ENCODE results near the gene PPP2R5B.

The PPP2R5B gene

DNA sequence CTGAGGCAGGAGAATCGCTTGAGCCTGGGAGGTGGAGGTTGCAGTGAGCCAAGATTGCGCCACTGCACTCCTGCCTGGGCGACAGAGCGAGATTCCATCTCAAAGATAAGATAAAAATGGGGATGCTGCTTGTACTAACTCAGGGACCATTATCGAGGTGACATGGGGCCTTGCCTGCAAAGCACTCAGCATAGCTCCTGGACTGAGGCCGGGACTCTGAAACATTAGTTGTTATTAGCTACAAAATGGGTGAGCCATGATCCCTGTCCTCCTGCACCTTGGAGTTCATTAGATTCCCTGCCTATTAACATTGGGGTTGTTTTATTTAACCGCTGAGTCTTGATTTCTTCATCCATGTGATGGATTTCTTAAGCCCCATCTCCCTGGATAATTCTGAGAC, 5.1 kb downstream of the PPP2R5B start:
- Histone ChIP-seq H3K9ac (ENCODE audit: low read length) (no peak overlapping the region), H3K18ac (ENCODE audit: low read length) (no peak overlapping the region), H3K4me1 (ENCODE audit: control insufficient read depth in 1 of 2, insufficient read depth in 2 of 2, low read length in 2 of 2) (no peaks in the 10 kb centered on the region), H4K8ac (ENCODE audit: low read depth, low read length) (no peak overlapping the region), H3K79me1 (ENCODE audit: low read length) (peaks cover 4% of the 10 kb centered on the region), H3K14ac (ENCODE audit: low read length) (no peak overlapping the region), H2BK120ac (ENCODE audit: insufficient read depth, low read length, poor library complexity) (no peak overlapping the region), H3K4me3 (ENCODE audit: low read depth, low read length) (no peak overlapping the region), H4K91ac (ENCODE audit: low read depth, low read length) (no peak overlapping the region), H3K4me2 (ENCODE audit: low read length) (no peak overlapping the region), H2AFZ (ENCODE audit: insufficient read depth, low read length, poor library complexity) (no peak overlapping the region), H3K36me3 (ENCODE audit: control insufficient read depth in 1 of 2, insufficient read depth in 2 of 2, low read length in 2 of 2) (peaks cover 19 to 31% of the 10 kb centered on the region in 2 experiments), H2AK5ac (ENCODE audit: low read length) (no peak overlapping the region), H3K27ac (ENCODE audit: low read depth, low read length) (no peak overlapping the region), H4K12ac (ENCODE audit: low read depth, low read length) (no peak overlapping the region), H3K27me3 (ENCODE audit: insufficient read depth, low read length) (no peaks in the 10 kb centered on the region), H2BK5ac (ENCODE audit: low read depth, low read length, poor library complexity) (no peak overlapping the region), H3K79me2 (ENCODE audit: control insufficient read depth, insufficient read depth, low read length, poor library complexity) (peaks cover 3% of the 10 kb centered on the region), H3K4ac (ENCODE audit: low read depth, low read length) (no peak overlapping the region), H3K23ac (ENCODE audit: low read length) (no peak overlapping the region), H3K9me3 (ENCODE audit: insufficient read depth, low read depth, low read length) (no peaks in the 10 kb centered on the region), H2BK12ac (ENCODE audit: low read length) (no peak overlapping the region)
- no CpG with 5 or more reads among the region's 7 CpGs for WGBS (ENCODE audit: extremely low coverage, insufficient coverage, insufficient read length)
- DNase-seq = no peak

DNA sequence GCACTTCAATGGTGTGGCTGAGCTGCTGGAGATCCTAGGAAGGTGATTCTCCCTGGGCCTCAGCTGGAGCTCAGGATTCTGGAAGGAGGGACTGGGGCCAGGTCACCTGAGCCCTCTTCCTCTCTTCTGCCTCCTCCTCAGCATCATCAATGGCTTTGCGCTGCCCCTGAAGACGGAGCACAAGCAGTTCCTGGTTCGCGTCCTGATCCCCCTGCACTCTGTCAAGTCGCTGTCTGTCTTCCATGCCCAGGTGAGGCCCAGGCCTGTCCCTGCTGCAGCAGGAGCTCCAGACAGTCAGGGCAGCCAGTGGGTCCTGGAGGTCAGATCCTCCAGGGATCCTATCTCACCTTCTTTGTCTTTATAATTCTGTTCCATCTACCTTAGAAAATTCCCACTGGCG, 5.9 kb downstream of the PPP2R5B start:
- no peak overlapping the region for H4K12ac ChIP-seq (ENCODE audit: low read depth, low read length)
- H3K4me3 ChIP-seq (ENCODE audit: low read depth, low read length) = no peak overlapping the region
- no peak overlapping the region for H4K8ac ChIP-seq (ENCODE audit: low read depth, low read length)
- no peak overlapping the region for H3K4ac ChIP-seq (ENCODE audit: low read depth, low read length)
- H3K27me3 ChIP-seq (ENCODE audit: insufficient read depth, low read length) = no peaks in the 10 kb centered on the region
- no peaks in the 10 kb centered on the region for H3K9me3 ChIP-seq (ENCODE audit: insufficient read depth, low read depth, low read length)
- no peak overlapping the region for H2BK120ac ChIP-seq (ENCODE audit: insufficient read depth, low read length, poor library complexity)
- peaks cover 0 to 2% of the 10 kb centered on the region in 2 experiments for H3K4me1 ChIP-seq (ENCODE audit: control insufficient read depth in 1 of 2, insufficient read depth in 2 of 2, low read length in 2 of 2)
- H3K9ac ChIP-seq (ENCODE audit: low read length) = no peak overlapping the region
- no peak overlapping the region for H3K4me2 ChIP-seq (ENCODE audit: low read length)
- H3K14ac ChIP-seq (ENCODE audit: low read length) = no peak overlapping the region
- no peak for DNase-seq
- H2BK12ac ChIP-seq (ENCODE audit: low read length) = no peak overlapping the region
- H2AK5ac ChIP-seq (ENCODE audit: low read length) = no peak overlapping the region
- no peak overlapping the region for H3K18ac ChIP-seq (ENCODE audit: low read length)
- no peaks in the 10 kb centered on the region for H3K79me1 ChIP-seq (ENCODE audit: low read length)
- H3K36me3 ChIP-seq (ENCODE audit: control insufficient read depth in 1 of 2, insufficient read depth in 2 of 2, low read length in 2 of 2) = peaks cover 19 to 33% of the 10 kb centered on the region in 2 experiments
- no peak overlapping the region for H3K23ac ChIP-seq (ENCODE audit: low read length)
- no CpG with 5 or more reads among the region's 6 CpGs for WGBS (ENCODE audit: extremely low coverage, insufficient coverage, insufficient read length)
- no peak overlapping the region for H3K27ac ChIP-seq (ENCODE audit: low read depth, low read length)
- H2BK5ac ChIP-seq (ENCODE audit: low read depth, low read length, poor library complexity) = no peak overlapping the region
- no peak overlapping the region for H4K91ac ChIP-seq (ENCODE audit: low read depth, low read length)
- no peak overlapping the region for H2AFZ ChIP-seq (ENCODE audit: insufficient read depth, low read length, poor library complexity)
- H3K79me2 ChIP-seq (ENCODE audit: control insufficient read depth, insufficient read depth, low read length, poor library complexity) = no peaks in the 10 kb centered on the region

DNA sequence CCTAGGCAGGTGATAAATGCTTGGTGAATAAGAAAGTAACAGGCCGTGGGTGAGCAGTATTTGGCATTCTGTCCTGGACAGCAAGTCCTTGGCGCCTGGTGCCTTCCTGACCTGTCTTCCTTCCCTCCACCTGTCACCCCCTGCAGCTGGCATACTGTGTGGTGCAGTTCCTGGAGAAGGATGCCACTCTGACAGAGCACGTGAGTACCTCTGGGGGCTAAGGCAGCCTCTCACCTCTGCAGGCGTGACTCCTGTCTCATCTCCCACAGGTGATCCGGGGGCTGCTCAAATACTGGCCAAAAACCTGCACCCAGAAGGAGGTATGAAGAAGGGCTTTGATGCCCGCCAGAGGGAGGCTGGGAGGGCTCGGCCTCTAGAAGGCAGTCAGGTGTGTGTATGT, 6.8 kb downstream of the PPP2R5B start:
- Histone ChIP-seq H3K4me1 (ENCODE audit: control insufficient read depth in 1 of 2, insufficient read depth in 2 of 2, low read length in 2 of 2) (peaks cover 0 to 7% of the 10 kb centered on the region in 2 experiments), H2BK120ac (ENCODE audit: insufficient read depth, low read length, poor library complexity) (no peak overlapping the region), H2AK5ac (ENCODE audit: low read length) (no peak overlapping the region), H3K4ac (ENCODE audit: low read depth, low read length) (no peak overlapping the region), H2BK5ac (ENCODE audit: low read depth, low read length, poor library complexity) (no peak overlapping the region), H3K79me2 (ENCODE audit: control insufficient read depth, insufficient read depth, low read length, poor library complexity) (no peaks in the 10 kb centered on the region), H3K9ac (ENCODE audit: low read length) (no peak overlapping the region), H4K8ac (ENCODE audit: low read depth, low read length) (no peak overlapping the region), H3K36me3 (ENCODE audit: control insufficient read depth in 1 of 2, insufficient read depth in 2 of 2, low read length in 2 of 2) (peaks cover 19 to 33% of the 10 kb centered on the region in 2 experiments), H4K12ac (ENCODE audit: low read depth, low read length) (no peak overlapping the region), H3K4me3 (ENCODE audit: low read depth, low read length) (no peak overlapping the region), H2BK12ac (ENCODE audit: low read length) (no peak overlapping the region), H3K9me3 (ENCODE audit: insufficient read depth, low read depth, low read length) (no peaks in the 10 kb centered on the region), H3K18ac (ENCODE audit: low read length) (no peak overlapping the region), H3K79me1 (ENCODE audit: low read length) (no peaks in the 10 kb centered on the region), H3K4me2 (ENCODE audit: low read length) (no peak overlapping the region), H3K14ac (ENCODE audit: low read length) (no peak overlapping the region), H4K91ac (ENCODE audit: low read depth, low read length) (no peak overlapping the region), H3K27ac (ENCODE audit: low read depth, low read length) (no peak overlapping the region), H2AFZ (ENCODE audit: insufficient read depth, low read length, poor library complexity) (no peak overlapping the region), H3K27me3 (ENCODE audit: insufficient read depth, low read length) (no peaks in the 10 kb centered on the region), H3K23ac (ENCODE audit: low read length) (no peak overlapping the region)
- no peak for DNase-seq
- WGBS (ENCODE audit: extremely low coverage, insufficient coverage, insufficient read length) = no CpG with 5 or more reads among the region's 7 CpGs

DNA sequence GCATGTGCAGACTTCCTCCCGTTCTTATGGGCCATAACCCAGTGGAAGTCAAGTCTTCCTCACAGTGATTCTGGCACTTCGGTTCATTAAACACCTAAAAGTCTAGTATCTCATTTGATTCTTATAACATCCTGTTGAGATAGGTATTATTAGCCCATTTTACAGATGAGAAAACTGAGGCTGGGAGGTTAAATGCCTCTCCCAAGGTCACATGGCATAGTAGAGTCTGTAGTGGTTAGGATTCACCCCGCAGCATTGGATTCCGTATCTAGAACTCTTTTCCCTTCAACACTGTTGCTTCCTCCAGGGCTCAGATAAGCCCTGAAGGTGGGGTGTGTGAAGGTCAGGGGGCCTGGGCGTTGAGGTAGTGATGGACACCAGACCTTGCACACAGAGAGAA, 7.8 kb downstream of the PPP2R5B start:
- no peak overlapping the region for H3K4me2 ChIP-seq (ENCODE audit: low read length)
- H3K23ac ChIP-seq (ENCODE audit: low read length) = no peak overlapping the region
- H3K79me2 ChIP-seq (ENCODE audit: control insufficient read depth, insufficient read depth, low read length, poor library complexity) = no peaks in the 10 kb centered on the region
- H3K18ac ChIP-seq (ENCODE audit: low read length) = no peak overlapping the region
- no peak overlapping the region for H2BK5ac ChIP-seq (ENCODE audit: low read depth, low read length, poor library complexity)
- H3K14ac ChIP-seq (ENCODE audit: low read length) = no peak overlapping the region
- no peaks in the 10 kb centered on the region for H3K79me1 ChIP-seq (ENCODE audit: low read length)
- H3K4me3 ChIP-seq (ENCODE audit: low read depth, low read length) = no peak overlapping the region
- H3K27me3 ChIP-seq (ENCODE audit: insufficient read depth, low read length) = no peaks in the 10 kb centered on the region
- H4K8ac ChIP-seq (ENCODE audit: low read depth, low read length) = no peak overlapping the region
- DNase-seq = no peak
- H3K9ac ChIP-seq (ENCODE audit: low read length) = no peak overlapping the region
- H3K9me3 ChIP-seq (ENCODE audit: insufficient read depth, low read depth, low read length) = no peaks in the 10 kb centered on the region
- H3K4me1 ChIP-seq (ENCODE audit: control insufficient read depth in 1 of 2, insufficient read depth in 2 of 2, low read length in 2 of 2) = peaks cover 0 to 7% of the 10 kb centered on the region in 2 experiments
- no peak overlapping the region for H2AK5ac ChIP-seq (ENCODE audit: low read length)
- H4K91ac ChIP-seq (ENCODE audit: low read depth, low read length) = no peak overlapping the region
- H3K27ac ChIP-seq (ENCODE audit: low read depth, low read length) = no peak overlapping the region
- no CpG with 5 or more reads among the region's 5 CpGs for WGBS (ENCODE audit: extremely low coverage, insufficient coverage, insufficient read length)
- no peak overlapping the region for H2BK120ac ChIP-seq (ENCODE audit: insufficient read depth, low read length, poor library complexity)
- no peak overlapping the region for H4K12ac ChIP-seq (ENCODE audit: low read depth, low read length)
- no peak overlapping the region for H2AFZ ChIP-seq (ENCODE audit: insufficient read depth, low read length, poor library complexity)
- H3K4ac ChIP-seq (ENCODE audit: low read depth, low read length) = no peak overlapping the region
- H3K36me3 ChIP-seq (ENCODE audit: control insufficient read depth in 1 of 2, insufficient read depth in 2 of 2, low read length in 2 of 2) = peaks cover 19 to 33% of the 10 kb centered on the region in 2 experiments
- H2BK12ac ChIP-seq (ENCODE audit: low read length) = no peak overlapping the region

All from trophoblast cell (in vitro differentiated cells and primary cell).